Glomerular endothelial cell (primary cell): ENCODE measurements around the gene APBA1. TPM values are rescaled to one million over a fixed set of nuclear protein-coding genes. Genes with fewer than 3 reads are reported as not detected.
A peak's percentile ranks its signal among the peaks of the same experiment; 100 is the strongest.

ENCODE experiments used
- DNase-seq: peaks from one replicate; pipeline ENCODE4 v3.0.0-alpha.2; 2011; ENCODE audit warnings: low read depth, low spot score; ENCODE audit errors: extremely low read depth
- total RNA-seq: library from RNA; depleted of rRNA; stranded (reverse); fragments of >200 nt; gene quantifications from 2 replicates; pipeline ENCODE4 v1.2.3, GENCODE V29; 2015

APBA1 gene
- total RNA-seq, 1 donor from 2014 or later = 15.2 TPM

GRCh38 chr9:69535911-69536310 is 136.3 kb downstream of the APBA1 start:
- DNase-seq = no peak

GRCh38 chr9:69535286-69535832 is 136.8 kb downstream of the APBA1 start:
- DNase-seq = no peak

- DNase-seq = no peak
These were observed 139.8 kb downstream of the APBA1 start for GRCh38 chr9:69532396-69532795.

GRCh38 chr9:69527454-69527853 is 144.7 kb downstream of the APBA1 start:
- no peak for DNase-seq

- DNase-seq = no peak
These were observed 145.5 kb downstream of the APBA1 start for GRCh38 chr9:69526699-69527098.

GRCh38 chr9:69519470-69520240 is 152.5 kb downstream of the APBA1 start:
- no peak for DNase-seq

GRCh38 chr9:69516353-69517322 is 155.5 kb downstream of the APBA1 start:
- no peak for DNase-seq

GRCh38 chr9:69515810-69516209 is 156.4 kb downstream of the APBA1 start:
- no peak for DNase-seq

- DNase-seq = no peak
These were observed 158.9 kb downstream of the APBA1 start for GRCh38 chr9:69513141-69513820.

- no peak for DNase-seq
These were observed 168.1 kb downstream of the APBA1 start for GRCh38 chr9:69504058-69504457.

- peak; percentile 82 for DNase-seq
These were observed 169.4 kb downstream of the APBA1 start for GRCh38 chr9:69502671-69503301.

- DNase-seq = no peak
These were observed 171.3 kb downstream of the APBA1 start for GRCh38 chr9:69500896-69501295.

GRCh38 chr9:69499959-69500358 is 172.2 kb downstream of the APBA1 start:
- DNase-seq = no peak

- no peak for DNase-seq
These were observed 172.8 kb downstream of the APBA1 start for GRCh38 chr9:69499407-69499806.

- no peak for DNase-seq
These were observed 173.7 kb downstream of the APBA1 start for GRCh38 chr9:69498470-69498869.

GRCh38 chr9:69497816-69498215 is 174.4 kb downstream of the APBA1 start:
- no peak for DNase-seq

- DNase-seq = no peak
These were observed 175.2 kb downstream of the APBA1 start for GRCh38 chr9:69496846-69497450.

GRCh38 chr9:69495296-69495695 is 176.9 kb downstream of the APBA1 start:
- no peak for DNase-seq

- no peak for DNase-seq
These were observed 177.4 kb downstream of the APBA1 start for GRCh38 chr9:69494763-69495162.

GRCh38 chr9:69494208-69494607 is 178.0 kb downstream of the APBA1 start:
- no peak for DNase-seq
